ENCODE measurements around the gene GALNT17.
"Not testable (repeated sequence)": the region's sequence is repeated elsewhere in the genome, so short reads cannot be mapped to it uniquely, and the experiment has no call there.

Gene GALNT17

GRCh38 chr7:71255537-71256178 lies 123.7 kb downstream of the GALNT17 start:
- Histone ChIP-seq H3K9me3 (ENCODE audit: insufficient read depth, low read length) (no peaks in the 10 kb centered on the region), H2AFZ (ENCODE audit: low read depth, low read length) (no peak overlapping the region), H4K20me1 (ENCODE audit: insufficient read depth, low read length) (no peaks in the 10 kb centered on the region), H3K27ac (ENCODE audit: low read length) (no peak overlapping the region), H3K4me1 (ENCODE audit: low read length) (no peaks in the 10 kb centered on the region), H3K36me3 (replicated peaks; ENCODE audit: low read depth, low read length) (no peaks in the 10 kb centered on the region), H3K9ac (ENCODE audit: low read length) (no peak overlapping the region), H3K4me2 (ENCODE audit: low read length) (no peak overlapping the region), H3K79me2 (ENCODE audit: low read length) (no peaks in the 10 kb centered on the region), H3K4me3 (ENCODE audit: low read length) (no peak overlapping the region), H3K27me3 (ENCODE audit: low read depth, low read length) (no peaks in the 10 kb centered on the region)
- no peak for TF ChIP-seq EZH2phosphoT487 (IDR thresholded peaks at IDR 0.05; ENCODE audit: low read depth)
- TF ChIP-seq CTCF (IDR thresholded peaks at IDR 0.05; ENCODE audit: low read depth, low read length) = no peak

- no peaks in the 10 kb centered on the region for H3K9me3 ChIP-seq (ENCODE audit: insufficient read depth, low read length)
- no peak overlapping the region for H3K27ac ChIP-seq (ENCODE audit: low read length)
- no peak overlapping the region for H3K4me3 ChIP-seq (ENCODE audit: low read length)
- no peak overlapping the region for H3K9ac ChIP-seq (ENCODE audit: low read length)
- H3K36me3 ChIP-seq (replicated peaks; ENCODE audit: low read depth, low read length) = no peaks in the 10 kb centered on the region
- H3K4me1 ChIP-seq (ENCODE audit: low read length) = no peaks in the 10 kb centered on the region
- no peaks in the 10 kb centered on the region for H3K27me3 ChIP-seq (ENCODE audit: low read depth, low read length)
- no peaks in the 10 kb centered on the region for H4K20me1 ChIP-seq (ENCODE audit: insufficient read depth, low read length)
- no peaks in the 10 kb centered on the region for H3K79me2 ChIP-seq (ENCODE audit: low read length)
- TF ChIP-seq CTCF (IDR thresholded peaks at IDR 0.05; ENCODE audit: low read depth, low read length) (no peak), EZH2phosphoT487 (IDR thresholded peaks at IDR 0.05; ENCODE audit: low read depth) (no peak)
- H2AFZ ChIP-seq (ENCODE audit: low read depth, low read length) = no peak overlapping the region
- H3K4me2 ChIP-seq (ENCODE audit: low read length) = no peak overlapping the region
These were observed 129.1 kb downstream of the GALNT17 start for GRCh38 chr7:71261066-71261465.

GRCh38 chr7:71262834-71263233 lies 130.9 kb downstream of the GALNT17 start:
- H3K79me2 ChIP-seq (ENCODE audit: low read length); H3K36me3 ChIP-seq (replicated peaks; ENCODE audit: low read depth, low read length); H3K9ac ChIP-seq (ENCODE audit: low read length); H3K27ac ChIP-seq (ENCODE audit: low read length); H3K4me3 ChIP-seq (ENCODE audit: low read length); H2AFZ ChIP-seq (ENCODE audit: low read depth, low read length); H3K9me3 ChIP-seq (ENCODE audit: insufficient read depth, low read length); H3K27me3 ChIP-seq (ENCODE audit: low read depth, low read length); H3K4me1 ChIP-seq (ENCODE audit: low read length); H3K4me2 ChIP-seq (ENCODE audit: low read length); H4K20me1 ChIP-seq (ENCODE audit: insufficient read depth, low read length): not testable (repeated sequence)

DNA sequence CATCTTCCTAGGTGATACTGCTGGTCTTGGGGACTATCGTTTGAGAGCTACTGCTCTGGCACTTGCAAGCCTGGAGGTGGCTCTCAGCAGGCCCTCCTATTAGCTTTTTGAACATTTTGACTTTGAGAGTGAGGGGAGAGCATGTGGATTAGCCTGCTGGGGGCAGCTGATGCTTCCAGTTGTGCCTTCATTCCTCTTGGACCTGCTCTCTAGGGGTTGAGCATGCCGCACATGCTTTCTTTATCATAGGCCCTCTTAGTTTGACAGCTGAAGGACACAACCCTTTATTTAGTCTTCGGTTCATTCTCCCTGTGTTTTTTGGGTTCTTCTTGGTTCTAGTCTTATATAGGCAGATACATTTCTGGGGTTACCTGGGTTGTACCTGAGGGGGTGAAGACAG lies 132.1 kb downstream of the GALNT17 start:
- Histone ChIP-seq H3K9ac (ENCODE audit: low read length) (no peak overlapping the region), H3K27ac (ENCODE audit: low read length) (no peak overlapping the region), H3K4me1 (ENCODE audit: low read length) (no peaks in the 10 kb centered on the region), H3K4me2 (ENCODE audit: low read length) (no peak overlapping the region), H2AFZ (ENCODE audit: low read depth, low read length) (no peak overlapping the region), H3K27me3 (ENCODE audit: low read depth, low read length) (no peaks in the 10 kb centered on the region), H3K9me3 (ENCODE audit: insufficient read depth, low read length) (no peaks in the 10 kb centered on the region), H4K20me1 (ENCODE audit: insufficient read depth, low read length) (no peaks in the 10 kb centered on the region), H3K79me2 (ENCODE audit: low read length) (no peaks in the 10 kb centered on the region), H3K4me3 (ENCODE audit: low read length) (no peak overlapping the region), H3K36me3 (replicated peaks; ENCODE audit: low read depth, low read length) (no peaks in the 10 kb centered on the region)
- TF ChIP-seq CTCF (IDR thresholded peaks at IDR 0.05; ENCODE audit: low read depth, low read length) = no peak
- no peak for TF ChIP-seq EZH2phosphoT487 (IDR thresholded peaks at IDR 0.05; ENCODE audit: low read depth)
